C4-2B (cell line): ENCODE measurements around the gene LAGE3.

ENCODE experiments used
- ZFX ChIP-seq: fragments of 450-650 bp; IDR thresholded peaks from 2 replicates; pipeline ENCODE4 v1.6.1; 2017
- TF ChIP-seq, protein P1 (sequence below): fragments of 450-650 bp; conservative IDR thresholded peaks from 2 replicates; pipeline ENCODE4 v1.5.1; 2017; ENCODE audit warnings: mild to moderate bottlenecking

DNA sequence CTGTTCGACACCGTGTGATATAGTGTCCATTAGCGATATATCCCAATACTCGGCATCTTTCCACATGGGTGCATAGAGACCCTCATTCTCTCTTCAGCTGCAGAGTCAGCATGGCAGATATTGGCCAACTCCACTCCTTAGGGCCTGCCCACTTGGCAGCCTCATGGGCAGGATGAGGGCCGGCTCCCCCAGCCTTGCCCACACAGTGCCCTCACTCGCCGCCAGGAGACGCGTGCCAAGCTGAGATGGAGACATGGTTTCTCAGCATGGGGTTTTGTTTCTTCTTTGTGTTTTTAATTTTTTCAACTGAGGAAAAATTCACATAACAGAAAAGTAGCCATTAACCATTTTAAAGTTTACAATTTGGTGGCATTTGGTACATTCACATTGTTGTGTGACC is 26.3 kb downstream of the LAGE3 start:
- TF ChIP-seq, protein P1, sequence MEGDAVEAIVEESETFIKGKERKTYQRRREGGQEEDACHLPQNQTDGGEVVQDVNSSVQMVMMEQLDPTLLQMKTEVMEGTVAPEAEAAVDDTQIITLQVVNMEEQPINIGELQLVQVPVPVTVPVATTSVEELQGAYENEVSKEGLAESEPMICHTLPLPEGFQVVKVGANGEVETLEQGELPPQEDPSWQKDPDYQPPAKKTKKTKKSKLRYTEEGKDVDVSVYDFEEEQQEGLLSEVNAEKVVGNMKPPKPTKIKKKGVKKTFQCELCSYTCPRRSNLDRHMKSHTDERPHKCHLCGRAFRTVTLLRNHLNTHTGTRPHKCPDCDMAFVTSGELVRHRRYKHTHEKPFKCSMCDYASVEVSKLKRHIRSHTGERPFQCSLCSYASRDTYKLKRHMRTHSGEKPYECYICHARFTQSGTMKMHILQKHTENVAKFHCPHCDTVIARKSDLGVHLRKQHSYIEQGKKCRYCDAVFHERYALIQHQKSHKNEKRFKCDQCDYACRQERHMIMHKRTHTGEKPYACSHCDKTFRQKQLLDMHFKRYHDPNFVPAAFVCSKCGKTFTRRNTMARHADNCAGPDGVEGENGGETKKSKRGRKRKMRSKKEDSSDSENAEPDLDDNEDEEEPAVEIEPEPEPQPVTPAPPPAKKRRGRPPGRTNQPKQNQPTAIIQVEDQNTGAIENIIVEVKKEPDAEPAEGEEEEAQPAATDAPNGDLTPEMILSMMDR, result no peak
- no peak for TF ChIP-seq ZFX
